Tibial nerve (tissue), 4 donors: ENCODE measurements around the gene REC114. TPM values are rescaled to one million over a fixed set of nuclear protein-coding genes. Genes with fewer than 3 reads are reported as not detected.

Experiments
- DNase-seq, 2 donors: peaks; one replicate each; pipeline ENCODE4 v3.0.0-alpha.2; 2019; ENCODE audit warnings: low spot score in 2 of 2
- H3K27ac ChIP-seq, 4 donors: fragments of 200-600 bp; sonication (generic) in 3 of 4; one replicate each; pipeline ENCODE4 v1.5.1; 2017 to 2019; ENCODE audit warnings: mild to moderate bottlenecking in 1 of 4
- H3K27me3 ChIP-seq, 2 donors: fragments of 200-600 bp; sonication (generic) in 1 of 2; one replicate each; pipeline versions ENCODE4 v1.5.1 to v1.6.0; 2017 to 2019
- H3K36me3 ChIP-seq, 3 donors: fragments of 200-600 bp; sonication (generic); one replicate each; pipeline ENCODE4 v1.5.1; 2018 to 2019
- H3K4me1 ChIP-seq, 4 donors: fragments of 200-600 bp; sonication (generic) in 3 of 4; one replicate each; pipeline ENCODE4 v1.5.1; 2017 to 2019
- H3K4me3 ChIP-seq, 4 donors: fragments of 200-600 bp; sonication (generic) in 3 of 4; one replicate each; pipeline ENCODE4 v1.5.1; 2017 to 2019; ENCODE audit warnings: mild to moderate bottlenecking in 1 of 4, moderate library complexity in 1 of 4
- H3K9me3 ChIP-seq, 4 donors: fragments of 200-600 bp; sonication (generic) in 3 of 4; one replicate each; pipeline ENCODE4 v1.5.1; 2017 to 2019
- EP300 ChIP-seq, 2 donors: sonication (generic); formaldehyde crosslinking; IDR thresholded peaks; one replicate each; pipeline ENCODE4 v1.6.1; 2017; ENCODE audit warnings: antibody characterized with exemption in 2 of 2, mild to moderate bottlenecking in 1 of 2
- POLR2A ChIP-seq, 2 donors: fragments of 450-650 bp; IDR thresholded peaks; one replicate each; pipeline ENCODE4 v1.6.1; 2017; ENCODE audit warnings: antibody characterized with exemption in 2 of 2, mild to moderate bottlenecking in 2 of 2, moderate library complexity in 2 of 2
- WGBS, 2 donors: methylation state at CpG; one replicate each; pipeline ENCODE4 v1.1.5; 2018; 5-methylcytosine and 5-hydroxymethylcytosine counted together
- total RNA-seq, 4 donors: library from RNA; depleted of rRNA; stranded (reverse); fragments of >200 nt; gene quantifications; one replicate each; pipeline ENCODE4 v1.1.0, GENCODE V29; 2016
- TF ChIP-seq, protein P1 (sequence below), 5 experiments: fragments of 200-600 bp in 3 of 5; fragments of 450-650 bp in 2 of 5; sonication (generic) in 3 of 5; IDR thresholded peaks; one replicate each; pipeline ENCODE4 v1.5.1; 2016 to 2019; ENCODE audit warnings: antibody characterized with exemption in 5 of 5, mild to moderate bottlenecking in 3 of 5, moderate library complexity in 2 of 5

The REC114 gene
- total RNA-seq, 4 donors from 2014 or later: not detected

DNA sequence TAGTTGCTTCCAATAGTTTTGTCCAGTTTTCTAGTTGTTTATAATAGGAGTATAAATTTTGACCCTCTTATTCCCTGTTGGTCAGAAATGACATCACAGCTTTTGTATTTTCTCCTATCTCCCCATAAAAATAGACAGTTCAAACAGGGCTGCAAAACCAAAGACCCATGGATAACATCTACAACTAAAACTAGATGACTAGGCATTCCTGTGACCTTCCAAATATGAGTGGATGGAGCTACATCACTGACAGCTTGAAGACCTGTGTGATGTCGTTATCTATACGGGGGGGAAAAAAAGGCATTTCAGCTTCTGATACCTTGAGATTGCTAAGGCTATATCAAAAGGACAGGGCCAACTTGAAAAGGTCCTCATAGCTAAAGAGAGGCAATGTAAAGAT, 84.6 kb downstream of the REC114 start:
- Histone ChIP-seq H3K9me3 (no peaks in the 10 kb centered on the region), H3K27ac (no peak overlapping the region), H3K4me3 (no peak overlapping the region), H3K27me3 (no peaks in the 10 kb centered on the region), H3K4me1 (no peaks in the 10 kb centered on the region), H3K36me3 (no peaks in the 10 kb centered on the region)
- TF ChIP-seq POLR2A (IDR thresholded peaks at IDR 0.05): no peak
- TF ChIP-seq EP300 (IDR thresholded peaks at IDR 0.05): no peak
- TF ChIP-seq, protein P1, sequence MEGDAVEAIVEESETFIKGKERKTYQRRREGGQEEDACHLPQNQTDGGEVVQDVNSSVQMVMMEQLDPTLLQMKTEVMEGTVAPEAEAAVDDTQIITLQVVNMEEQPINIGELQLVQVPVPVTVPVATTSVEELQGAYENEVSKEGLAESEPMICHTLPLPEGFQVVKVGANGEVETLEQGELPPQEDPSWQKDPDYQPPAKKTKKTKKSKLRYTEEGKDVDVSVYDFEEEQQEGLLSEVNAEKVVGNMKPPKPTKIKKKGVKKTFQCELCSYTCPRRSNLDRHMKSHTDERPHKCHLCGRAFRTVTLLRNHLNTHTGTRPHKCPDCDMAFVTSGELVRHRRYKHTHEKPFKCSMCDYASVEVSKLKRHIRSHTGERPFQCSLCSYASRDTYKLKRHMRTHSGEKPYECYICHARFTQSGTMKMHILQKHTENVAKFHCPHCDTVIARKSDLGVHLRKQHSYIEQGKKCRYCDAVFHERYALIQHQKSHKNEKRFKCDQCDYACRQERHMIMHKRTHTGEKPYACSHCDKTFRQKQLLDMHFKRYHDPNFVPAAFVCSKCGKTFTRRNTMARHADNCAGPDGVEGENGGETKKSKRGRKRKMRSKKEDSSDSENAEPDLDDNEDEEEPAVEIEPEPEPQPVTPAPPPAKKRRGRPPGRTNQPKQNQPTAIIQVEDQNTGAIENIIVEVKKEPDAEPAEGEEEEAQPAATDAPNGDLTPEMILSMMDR (IDR thresholded peaks at IDR 0.05): no peak
- 90 to 93% methylated on average over 2 of the region's 2 CpGs for WGBS, 2 donors
- DNase-seq: no peak

DNA sequence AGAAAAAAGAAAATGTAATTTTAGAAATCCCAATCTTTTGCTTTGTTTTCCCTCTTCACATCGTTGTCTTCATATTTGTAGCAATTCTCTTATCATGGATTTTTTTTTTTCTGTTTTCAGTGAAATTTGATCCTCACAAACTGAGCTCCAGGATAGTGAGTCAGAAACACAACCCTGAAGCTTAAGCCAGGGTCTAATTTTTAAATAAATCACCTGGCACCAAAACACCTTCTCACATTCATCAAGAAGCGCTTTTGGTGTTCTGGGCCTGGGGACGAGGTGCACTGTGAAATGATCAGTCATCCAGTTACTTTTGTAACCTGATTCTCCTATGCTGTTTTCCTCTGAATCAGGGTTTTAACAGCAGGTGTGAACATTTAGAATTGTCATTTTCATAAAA, 87.7 kb downstream of the REC114 start:
- DNase-seq: no peak
- H3K4me3 ChIP-seq: no peak overlapping the region
- H3K27me3 ChIP-seq: no peaks in the 10 kb centered on the region
- H3K27ac ChIP-seq: no peak overlapping the region
- TF ChIP-seq EP300 (IDR thresholded peaks at IDR 0.05): no peak
- TF ChIP-seq, protein P1 (IDR thresholded peaks at IDR 0.05): no peak
- TF ChIP-seq POLR2A (IDR thresholded peaks at IDR 0.05): no peak
- H3K36me3 ChIP-seq: no peaks in the 10 kb centered on the region
- 66 to 82% methylated on average over 3 of the region's 3 CpGs for WGBS, 2 donors
- H3K9me3 ChIP-seq: no peaks in the 10 kb centered on the region
- H3K4me1 ChIP-seq: no peaks in the 10 kb centered on the region

DNA sequence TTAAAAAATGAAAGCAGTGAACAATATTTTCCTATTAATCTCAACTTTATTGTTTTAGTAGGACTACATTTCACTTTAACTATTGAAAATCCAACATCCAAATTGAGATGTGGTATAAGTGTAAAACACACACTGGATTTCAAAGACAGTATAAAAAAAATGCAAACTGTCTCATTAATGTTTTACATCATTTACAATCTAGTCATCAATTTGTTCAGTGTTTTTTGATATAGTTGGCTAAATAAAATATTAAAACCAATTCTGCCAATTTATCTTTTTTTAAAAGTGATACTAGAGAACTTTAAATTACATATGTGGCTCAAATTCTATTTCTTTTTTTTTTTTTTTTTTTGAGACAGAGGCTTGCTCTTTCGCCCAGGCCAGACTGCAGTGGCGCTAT, 95.2 kb downstream of the REC114 start:
- H3K4me3 ChIP-seq: no peak overlapping the region
- TF ChIP-seq, protein P1 (IDR thresholded peaks at IDR 0.05): no peak
- no peak for TF ChIP-seq POLR2A (IDR thresholded peaks at IDR 0.05)
- no peak for TF ChIP-seq EP300 (IDR thresholded peaks at IDR 0.05)
- no peaks in the 10 kb centered on the region for H3K9me3 ChIP-seq
- 91 to 96% methylated on average over 2 of the region's 2 CpGs for WGBS, 2 donors
- no peaks in the 10 kb centered on the region for H3K27me3 ChIP-seq
- H3K36me3 ChIP-seq: no peaks in the 10 kb centered on the region
- no peaks in the 10 kb centered on the region for H3K4me1 ChIP-seq
- no peak overlapping the region for H3K27ac ChIP-seq
- no peak for DNase-seq

DNA sequence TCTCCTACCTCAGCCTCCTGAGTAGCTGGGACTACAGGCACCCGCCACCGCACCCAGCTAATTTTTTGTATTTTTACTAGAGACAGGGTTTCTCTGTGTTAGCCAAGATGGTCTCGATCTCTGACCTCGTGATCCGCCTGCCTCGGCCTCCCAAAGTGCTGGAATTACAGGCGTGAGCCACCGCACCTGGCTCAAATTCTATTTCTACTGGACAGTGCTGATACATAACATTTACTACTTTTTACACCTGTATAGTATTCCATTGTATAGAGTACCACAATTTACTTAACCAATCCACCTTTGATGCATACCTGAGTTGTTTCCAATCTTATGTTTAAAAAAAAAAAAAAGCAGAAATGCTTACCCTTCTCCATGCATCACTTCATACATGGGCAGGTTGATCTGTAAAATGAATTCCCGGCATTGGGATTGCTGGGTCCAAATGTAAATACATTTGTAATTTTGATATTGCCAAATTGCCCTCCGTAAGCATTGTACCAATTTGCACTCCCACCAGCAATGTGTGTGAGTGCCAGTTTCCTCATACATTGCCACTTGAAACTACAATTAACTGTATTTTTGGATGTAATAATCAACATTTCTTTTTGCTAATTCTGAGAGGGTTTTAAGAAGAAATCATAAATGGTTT, 95.7 kb downstream of the REC114 start:
- no peak overlapping the region for H3K4me3 ChIP-seq
- no peak overlapping the region for H3K27ac ChIP-seq
- no peak for DNase-seq
- TF ChIP-seq, protein P1 (IDR thresholded peaks at IDR 0.05): no peak
- TF ChIP-seq EP300 (IDR thresholded peaks at IDR 0.05) (no peak), POLR2A (IDR thresholded peaks at IDR 0.05) (no peak)
- WGBS, 2 donors: 95 to 97% methylated on average over 10 of the region's 10 CpGs
- no peaks in the 10 kb centered on the region for H3K9me3 ChIP-seq
- H3K36me3 ChIP-seq: no peaks in the 10 kb centered on the region
- H3K4me1 ChIP-seq: no peaks in the 10 kb centered on the region
- no peaks in the 10 kb centered on the region for H3K27me3 ChIP-seq

DNA sequence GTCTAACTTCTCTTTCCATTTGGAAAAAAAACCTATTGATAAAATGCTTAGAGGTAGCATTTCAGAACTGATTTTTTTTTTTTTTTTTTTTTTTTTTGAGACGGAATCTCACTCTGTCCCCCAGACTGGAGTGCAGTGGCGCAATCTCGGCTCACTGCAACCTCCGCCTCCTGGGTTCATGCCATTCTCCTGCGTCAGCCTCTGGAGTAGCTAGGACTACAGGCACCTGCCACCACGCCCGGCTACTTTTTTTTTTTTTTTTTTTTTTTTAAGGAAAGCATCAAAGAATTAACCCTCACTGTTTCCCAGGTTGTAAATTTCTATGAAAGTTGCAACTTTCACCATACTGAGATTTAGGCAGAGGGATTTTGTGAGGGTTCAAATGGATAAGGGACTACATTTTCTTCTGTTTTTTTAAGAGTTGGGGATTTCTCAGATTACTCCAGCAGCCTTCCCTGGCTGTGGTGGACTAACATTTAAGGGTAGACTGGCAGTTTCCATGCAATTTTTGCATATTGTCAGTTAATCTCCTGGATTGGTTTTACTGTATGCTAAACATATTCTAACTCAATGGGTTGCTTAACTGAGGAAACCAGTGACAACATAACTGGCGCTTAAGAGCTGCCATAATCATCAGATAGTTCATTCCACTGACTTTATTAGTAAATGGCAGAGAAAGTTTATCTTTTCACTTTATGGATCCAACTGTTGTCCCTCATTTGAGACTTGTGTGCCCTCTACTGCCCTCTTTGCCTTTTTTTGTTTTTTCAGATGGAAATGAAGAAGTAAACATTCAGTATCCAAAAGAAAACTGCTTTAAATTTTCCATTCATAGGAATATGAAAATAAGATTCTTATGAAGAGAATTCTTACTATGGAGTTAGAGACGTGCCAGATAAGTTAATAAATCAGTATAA, 96.5 kb downstream of the REC114 start:
- Histone ChIP-seq H3K36me3 (no peaks in the 10 kb centered on the region), H3K27ac (no peak overlapping the region), H3K4me3 (no peak overlapping the region), H3K27me3 (no peaks in the 10 kb centered on the region), H3K9me3 (no peaks in the 10 kb centered on the region), H3K4me1 (no peaks in the 10 kb centered on the region)
- no peak for DNase-seq
- TF ChIP-seq POLR2A (IDR thresholded peaks at IDR 0.05) (no peak), EP300 (IDR thresholded peaks at IDR 0.05) (no peak)
- TF ChIP-seq, protein P1 (IDR thresholded peaks at IDR 0.05): no peak
- WGBS, 2 donors: 80 to 84% methylated on average over 9 of the region's 9 CpGs
